Prostate gland (tissue), 2 donors: Measurements from ENCODE around the gene ATP6V1B1.

ENCODE experiments used
- CTCF ChIP-seq, 4 experiments: fragments of 200-600 bp in 2 of 4; fragments of 450-650 bp in 2 of 4; sonication (generic) in 2 of 4; IDR thresholded peaks; 1 replicate in 3 of 4; 2 replicates in 1 of 4; pipeline ENCODE4 v1.5.1; 2016 to 2019; ENCODE audit warnings: antibody characterized with exemption in 4 of 4, mild to moderate bottlenecking in 2 of 4, moderate library complexity in 2 of 4
- POLR2A ChIP-seq: fragments of 450-650 bp; IDR thresholded peaks from one replicate; pipeline ENCODE4 v1.6.1; 2016; ENCODE audit warnings: antibody characterized with exemption, mild to moderate bottlenecking

DNA sequence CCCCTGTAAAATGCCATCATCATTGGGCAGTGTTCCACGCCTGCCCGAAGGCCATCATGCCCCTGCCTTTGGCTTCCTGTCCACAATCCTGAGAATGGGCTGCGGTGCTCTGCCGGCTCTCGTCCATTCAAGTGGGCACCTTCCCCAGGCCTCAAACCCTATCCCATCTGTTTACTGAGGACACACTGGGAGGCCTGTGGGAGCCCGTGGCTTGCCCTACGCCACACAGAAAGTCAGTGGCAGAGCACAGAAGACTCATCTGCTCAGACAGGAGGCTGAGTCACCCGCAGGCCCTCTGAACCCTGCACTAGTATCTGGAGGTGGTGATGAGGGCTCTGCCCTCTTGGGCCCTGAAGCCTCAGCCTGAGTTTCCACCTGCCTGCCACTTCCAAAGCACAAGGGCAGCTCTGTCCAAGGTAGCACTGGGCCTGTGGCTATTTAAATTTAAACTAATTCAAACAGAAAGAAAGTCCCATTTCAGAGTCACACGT is 23.6 kb downstream of the ATP6V1B1 start:
- TF ChIP-seq CTCF (IDR thresholded peaks at IDR 0.05) (no peak), POLR2A (no peak)
